GM18498 (cell line): ENCODE measurements around the gene RCC2.
"Not testable (repeated sequence)": the region's sequence is repeated elsewhere in the genome, so short reads cannot be mapped to it uniquely, and the experiment has no call there.

Experiments
- ATAC-seq: cut with Tn5 transposase; IDR thresholded peaks from one replicate; pipeline ENCODE4 v1.9.1; 2021; ENCODE audit warnings: mild to moderate bottlenecking, moderate library complexity; ENCODE audit not compliant: unreplicated experiment

The RCC2 gene

GRCh38 chr1:17439250-17440073 is at the start of gene RCC2:
RCC2 (minus strand) TSS chr1:17439677; CDS start chr1:17438514, 1,163 bp downstream.
- ATAC-seq: peak; percentile 52

DNA sequence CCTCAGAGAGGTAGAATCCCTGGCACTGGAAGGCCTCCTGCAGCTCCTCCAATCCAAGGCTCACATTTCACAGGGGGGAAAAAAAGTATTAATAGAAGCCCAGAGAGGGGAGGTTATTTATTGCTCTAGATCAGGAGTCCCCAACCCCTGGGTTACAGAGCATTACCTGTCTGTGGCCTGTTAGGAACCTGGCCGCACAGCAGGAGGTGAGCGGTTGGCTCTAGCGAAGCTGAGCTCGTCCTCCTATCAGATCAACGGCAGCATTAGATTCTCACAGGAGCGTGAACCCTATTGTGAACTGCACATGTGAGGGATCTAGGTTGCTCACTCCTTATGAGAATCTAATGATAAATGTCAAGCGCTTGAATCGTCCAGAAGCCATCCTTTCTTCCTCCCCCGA is 46.8 kb upstream of the RCC2 start:
- ATAC-seq: no peak

- no peak for ATAC-seq
These were observed 45.8 kb upstream of the RCC2 start for GRCh38 chr1:17485281-17485680.

DNA sequence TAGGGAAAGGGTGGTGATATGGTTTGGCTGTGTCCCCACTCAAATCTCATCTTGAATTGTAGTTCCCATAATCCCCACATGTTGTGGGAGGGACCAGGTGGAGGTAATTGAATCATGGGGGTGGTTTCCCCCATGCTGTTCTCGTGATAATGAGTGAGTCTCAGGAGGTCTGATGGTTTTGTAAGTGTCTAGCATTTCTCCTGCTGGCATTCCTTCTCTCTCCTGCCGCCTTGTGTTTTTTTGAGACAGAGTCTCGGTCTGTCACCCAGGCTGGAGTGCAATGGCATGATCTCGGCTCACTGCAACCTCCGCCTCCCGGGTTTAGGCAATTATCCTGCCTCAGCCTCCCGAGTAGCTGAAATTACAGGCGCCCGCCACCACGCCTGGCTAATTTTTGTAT is 42.5 kb upstream of the RCC2 start:
- ATAC-seq: not testable (repeated sequence)

DNA sequence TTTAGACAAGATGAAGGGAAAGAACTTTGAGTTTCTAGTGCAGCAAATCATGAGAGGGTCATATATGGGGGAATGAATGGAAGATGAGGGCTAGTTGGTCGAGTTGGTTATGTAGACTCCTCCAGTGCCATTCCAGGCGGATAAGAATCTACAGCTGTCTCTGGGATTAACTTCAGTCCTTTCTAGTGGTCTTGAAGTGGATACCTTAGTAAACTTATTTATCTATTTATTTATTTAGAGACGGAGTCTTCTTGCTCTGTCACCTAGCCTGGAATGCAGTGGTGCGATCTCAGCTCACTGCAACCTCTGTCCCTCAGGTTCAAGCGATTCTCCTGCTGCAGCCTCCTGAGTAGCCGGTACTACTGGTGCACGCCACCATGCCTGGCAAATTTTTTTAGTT is 41.4 kb upstream of the RCC2 start:
- ATAC-seq: no peak

DNA sequence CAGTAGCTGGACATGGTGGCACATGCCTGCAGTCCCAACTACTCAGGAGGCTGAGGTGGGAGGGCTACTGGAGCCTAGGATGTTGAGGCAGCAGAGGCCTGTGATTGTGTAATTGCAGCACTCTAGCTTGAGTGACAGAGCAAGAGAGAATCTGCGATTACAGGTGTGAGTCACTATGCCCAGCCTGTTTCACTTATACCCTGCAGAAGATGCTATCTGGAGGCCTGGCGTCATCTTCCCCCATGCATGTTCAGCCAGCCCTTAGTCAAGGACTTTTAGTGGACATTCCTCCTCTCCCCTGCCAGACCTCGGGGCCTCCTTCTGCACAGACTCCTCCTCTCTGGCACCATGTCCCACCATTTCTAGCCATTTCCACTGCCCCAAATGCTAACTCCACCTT is 36.3 kb upstream of the RCC2 start:
- no peak for ATAC-seq

DNA sequence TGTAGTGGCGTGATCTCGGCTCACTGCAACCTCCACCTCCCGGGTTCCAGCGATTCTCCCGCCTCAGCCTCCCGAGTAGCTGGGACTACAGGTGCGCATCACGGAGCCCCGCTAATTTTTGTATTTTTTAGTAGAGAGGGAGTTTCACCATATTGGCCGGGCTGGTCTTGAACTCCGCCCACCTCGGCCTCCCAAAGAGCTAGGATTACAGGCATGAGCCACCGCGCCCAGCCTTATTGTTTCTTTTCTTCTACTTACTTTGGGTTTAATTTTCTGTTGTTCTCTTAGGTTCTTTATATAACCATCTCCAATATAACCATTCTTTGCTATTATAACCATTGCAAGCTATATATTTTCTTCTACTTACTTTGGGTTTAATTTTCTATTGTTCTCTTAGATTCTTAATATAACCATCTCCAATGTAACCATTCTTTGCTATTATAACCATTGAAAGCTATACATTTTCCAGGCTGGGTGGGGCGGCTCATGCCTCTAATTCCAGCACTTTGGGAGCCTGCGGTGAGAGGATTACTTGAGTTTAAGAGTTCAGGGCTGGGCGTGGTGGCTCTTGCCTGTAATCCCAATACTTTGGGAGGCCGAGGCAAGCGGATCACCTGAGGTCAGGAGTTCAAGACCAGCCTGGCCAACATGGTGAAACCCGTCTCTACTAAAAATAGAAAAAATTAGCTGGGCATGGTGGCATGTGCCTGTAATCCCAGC is 35.5 kb upstream of the RCC2 start:
- not testable (repeated sequence) for ATAC-seq

GRCh38 chr1:17472814-17473213 is 33.3 kb upstream of the RCC2 start:
- ATAC-seq: no peak

- ATAC-seq: no peak
These were observed 31.9 kb upstream of the RCC2 start for GRCh38 chr1:17471393-17471792.

- ATAC-seq: no peak
These were observed 30.7 kb upstream of the RCC2 start for GRCh38 chr1:17470021-17470799.

- not testable (repeated sequence) for ATAC-seq
These were observed 29.1 kb upstream of the RCC2 start for GRCh38 chr1:17468357-17469265.

DNA sequence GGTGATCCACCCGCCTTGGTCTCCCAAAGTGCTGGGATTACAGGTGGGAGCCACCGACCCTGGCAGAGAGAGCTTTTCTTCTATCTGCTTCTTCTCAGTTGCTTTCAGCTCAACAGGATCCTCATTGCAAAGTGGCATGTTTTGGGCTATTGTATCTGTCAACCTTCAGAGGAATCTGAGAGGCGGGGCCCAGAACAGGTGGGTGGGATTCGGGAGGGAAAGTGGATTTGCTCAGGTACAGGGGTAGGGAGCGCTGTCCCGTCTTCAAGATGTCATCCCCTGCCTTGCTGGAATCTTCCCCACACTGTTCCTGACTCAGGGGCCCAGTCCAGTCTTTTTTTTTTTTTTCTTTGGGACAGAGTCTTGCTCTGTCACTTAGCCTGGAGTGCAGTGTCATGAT is 26.9 kb upstream of the RCC2 start:
- no peak for ATAC-seq

- ATAC-seq: no peak
These were observed 25.8 kb upstream of the RCC2 start for GRCh38 chr1:17465228-17465627.

DNA sequence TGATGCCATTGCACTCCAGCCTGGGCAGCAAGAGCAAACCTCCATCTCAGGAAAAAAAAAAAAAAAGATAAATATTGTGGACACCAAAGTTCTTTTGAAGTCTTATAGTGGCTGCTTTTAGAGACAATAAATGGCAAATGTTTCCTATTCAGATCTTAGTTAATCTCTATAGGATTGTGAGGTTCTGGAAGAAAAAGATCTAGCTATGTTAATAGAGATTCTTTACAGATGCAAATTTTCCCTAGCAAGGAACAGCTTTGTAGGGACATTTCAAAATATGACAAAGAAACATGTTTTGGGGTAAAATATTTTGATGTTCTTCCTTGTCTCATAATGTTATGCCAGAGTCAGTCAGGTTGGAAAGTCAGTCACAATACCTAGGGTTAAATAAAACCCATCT is 24.5 kb upstream of the RCC2 start:
- no peak for ATAC-seq

GRCh38 chr1:17462669-17463068 is 23.2 kb upstream of the RCC2 start:
- no peak for ATAC-seq

DNA sequence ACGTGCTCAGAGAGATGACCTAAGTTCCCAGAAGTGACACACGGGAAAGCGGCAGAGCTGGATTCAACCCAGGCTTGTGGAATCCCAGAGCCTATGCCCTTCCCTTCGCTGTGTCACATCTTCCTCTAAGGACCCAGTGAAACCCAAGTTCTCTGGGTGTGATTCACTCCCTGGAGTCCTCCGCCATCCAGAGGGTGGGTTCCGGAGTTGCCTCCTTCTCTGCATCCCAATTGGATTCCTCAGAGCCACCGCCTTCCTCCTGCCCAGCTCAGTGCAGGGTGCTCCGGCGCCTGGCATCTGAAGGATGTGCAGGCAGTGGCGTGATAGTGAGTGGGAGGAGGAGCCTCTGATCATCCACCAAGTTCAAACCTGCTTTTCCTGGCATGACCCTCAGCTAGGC is 20.7 kb upstream of the RCC2 start:
- ATAC-seq: no peak

- no peak for ATAC-seq
These were observed 19.3 kb upstream of the RCC2 start for GRCh38 chr1:17458794-17459193.

GRCh38 chr1:17452686-17453085 is 13.2 kb upstream of the RCC2 start:
- no peak for ATAC-seq

DNA sequence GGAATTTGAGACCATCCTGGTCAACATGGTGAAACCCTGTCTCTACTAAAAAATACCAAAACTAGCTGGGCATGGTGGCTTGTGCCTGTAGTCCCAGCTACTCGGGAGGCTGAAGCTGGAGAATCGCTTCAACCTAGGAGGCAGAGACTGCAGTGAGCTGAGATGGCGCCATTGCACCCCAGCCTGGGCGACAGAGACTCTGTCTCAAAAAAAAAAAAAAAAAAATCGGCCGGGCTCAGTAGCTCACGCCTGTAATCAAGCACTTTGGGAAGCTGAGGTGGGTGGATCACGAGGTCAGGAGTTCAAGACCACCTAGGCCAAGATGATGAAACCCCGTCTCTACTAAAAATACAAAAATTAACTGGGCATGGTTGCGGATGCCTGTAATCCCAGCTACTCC is 12.7 kb upstream of the RCC2 start:
- ATAC-seq: not testable (repeated sequence)

- no peak for ATAC-seq
These were observed 12.3 kb upstream of the RCC2 start for GRCh38 chr1:17451731-17452130.
